GM12865 (cell line): ENCODE measurements around the gene TEX48.

Experiments used
- DNase-seq: peaks from one replicate; pipeline ENCODE4 v3.0.0; 2010; ENCODE audit warnings: low read depth
- H3K4me3 ChIP-seq: 2 replicates; pipeline ENCODE4 v1.5.1; 2011; ENCODE audit warnings: mild to moderate bottlenecking, low read depth, low read length, control low read depth
- TF ChIP-seq, protein P1 (sequence below): IDR thresholded peaks from 2 replicates; pipeline ENCODE4 v1.5.1; 2011; ENCODE audit warnings: low read length, control low read depth, low read depth, inconsistent platforms; ENCODE audit not compliant: insufficient read depth; ENCODE audit errors: missing control alignments

TEX48 gene

DNA sequence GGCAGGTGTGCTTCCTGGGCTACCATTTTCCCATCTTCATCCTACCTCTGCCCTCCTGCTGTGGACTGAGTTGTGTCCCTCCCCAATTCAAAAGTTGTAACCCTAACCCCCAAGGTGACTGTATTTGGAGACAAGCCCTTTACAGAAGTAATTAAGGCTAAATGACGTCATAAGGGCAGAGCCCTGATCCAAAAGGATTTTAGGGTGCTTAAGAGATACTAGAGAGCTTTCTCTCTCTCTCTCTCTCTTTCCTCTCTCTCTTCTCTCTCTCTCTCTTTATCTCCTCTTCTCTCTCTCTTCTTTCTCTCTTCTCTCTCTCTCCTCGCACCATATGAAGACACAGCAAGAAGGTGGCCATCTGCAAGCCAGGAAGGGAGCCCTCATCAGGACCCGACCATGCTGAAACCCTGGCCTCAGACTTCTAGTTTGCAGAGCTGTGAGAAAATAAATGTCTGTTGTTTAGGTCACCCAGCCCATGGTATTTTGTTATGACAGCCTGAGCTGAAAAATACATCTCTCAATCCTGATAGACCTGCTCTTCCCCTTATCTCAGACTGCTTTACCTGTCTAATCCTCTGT, 36.0 kb upstream of the TEX48 start:
- TF ChIP-seq, protein P1, sequence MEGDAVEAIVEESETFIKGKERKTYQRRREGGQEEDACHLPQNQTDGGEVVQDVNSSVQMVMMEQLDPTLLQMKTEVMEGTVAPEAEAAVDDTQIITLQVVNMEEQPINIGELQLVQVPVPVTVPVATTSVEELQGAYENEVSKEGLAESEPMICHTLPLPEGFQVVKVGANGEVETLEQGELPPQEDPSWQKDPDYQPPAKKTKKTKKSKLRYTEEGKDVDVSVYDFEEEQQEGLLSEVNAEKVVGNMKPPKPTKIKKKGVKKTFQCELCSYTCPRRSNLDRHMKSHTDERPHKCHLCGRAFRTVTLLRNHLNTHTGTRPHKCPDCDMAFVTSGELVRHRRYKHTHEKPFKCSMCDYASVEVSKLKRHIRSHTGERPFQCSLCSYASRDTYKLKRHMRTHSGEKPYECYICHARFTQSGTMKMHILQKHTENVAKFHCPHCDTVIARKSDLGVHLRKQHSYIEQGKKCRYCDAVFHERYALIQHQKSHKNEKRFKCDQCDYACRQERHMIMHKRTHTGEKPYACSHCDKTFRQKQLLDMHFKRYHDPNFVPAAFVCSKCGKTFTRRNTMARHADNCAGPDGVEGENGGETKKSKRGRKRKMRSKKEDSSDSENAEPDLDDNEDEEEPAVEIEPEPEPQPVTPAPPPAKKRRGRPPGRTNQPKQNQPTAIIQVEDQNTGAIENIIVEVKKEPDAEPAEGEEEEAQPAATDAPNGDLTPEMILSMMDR = no peak
- DNase-seq = no peak
- no peak overlapping the region for H3K4me3 ChIP-seq

DNA sequence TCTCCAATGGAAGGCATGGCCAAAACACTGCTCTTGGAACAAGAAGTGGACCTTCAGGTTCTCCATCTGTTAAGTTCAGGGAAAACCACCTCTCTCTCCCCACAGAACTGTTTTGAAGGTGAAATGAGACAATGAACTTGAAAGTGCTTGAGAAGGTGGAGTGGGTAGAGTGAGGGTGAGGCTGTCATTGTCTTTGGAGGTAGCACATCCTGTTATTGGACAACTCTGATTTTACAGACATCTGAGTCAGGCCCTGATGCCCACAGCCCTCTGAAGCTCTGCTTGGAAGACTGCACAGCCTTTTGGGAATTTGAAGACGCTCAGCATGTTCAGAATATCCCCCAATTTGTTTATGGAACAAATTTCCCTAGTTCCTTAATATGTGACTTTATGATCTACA, 27.6 kb upstream of the TEX48 start:
- DNase-seq = no peak
- TF ChIP-seq, protein P1 = no peak
- H3K4me3 ChIP-seq = no peak overlapping the region

DNA sequence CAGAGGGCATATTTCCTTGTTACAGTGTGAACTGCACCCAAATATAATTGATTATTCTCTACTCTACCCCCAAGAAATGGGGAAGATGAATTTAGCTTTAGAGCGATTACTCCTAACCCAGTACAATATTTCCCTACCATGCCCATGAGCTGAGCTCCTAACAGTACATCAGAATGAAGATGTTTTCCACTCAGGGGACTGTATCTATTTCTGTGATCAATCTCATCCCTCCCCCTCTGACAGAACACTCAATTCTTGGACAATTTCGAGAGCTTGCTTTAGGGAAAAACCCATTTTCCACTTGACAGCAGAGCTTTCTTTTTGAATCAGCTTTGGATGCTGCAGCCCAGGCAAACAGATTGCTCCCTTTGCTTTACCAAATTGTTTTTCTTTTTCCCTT, 24.7 kb upstream of the TEX48 start:
- TF ChIP-seq, protein P1 = no peak
- H3K4me3 ChIP-seq = no peak overlapping the region
- no peak for DNase-seq

DNA sequence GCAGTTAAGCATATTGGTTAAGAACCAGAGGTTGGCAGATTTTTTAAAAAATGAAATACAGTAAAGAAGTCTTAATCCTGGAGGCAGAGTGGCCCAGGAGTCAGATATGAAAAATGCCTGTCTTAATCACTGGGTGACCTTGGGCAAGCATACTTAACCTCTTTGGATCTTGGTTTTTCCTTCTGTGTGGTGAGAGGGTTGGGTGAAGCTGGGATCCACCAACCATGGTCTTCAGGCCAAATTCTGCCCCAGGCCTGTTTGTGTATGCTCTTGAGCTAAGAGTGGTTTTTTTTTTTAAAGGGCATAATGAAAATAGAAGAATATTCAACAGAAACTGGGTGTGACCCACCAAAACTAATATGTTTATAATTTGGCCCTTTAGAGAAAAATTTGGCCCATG, 20.0 kb upstream of the TEX48 start:
- no peak for DNase-seq
- H3K4me3 ChIP-seq = no peak overlapping the region
- TF ChIP-seq, protein P1 = no peak

DNA sequence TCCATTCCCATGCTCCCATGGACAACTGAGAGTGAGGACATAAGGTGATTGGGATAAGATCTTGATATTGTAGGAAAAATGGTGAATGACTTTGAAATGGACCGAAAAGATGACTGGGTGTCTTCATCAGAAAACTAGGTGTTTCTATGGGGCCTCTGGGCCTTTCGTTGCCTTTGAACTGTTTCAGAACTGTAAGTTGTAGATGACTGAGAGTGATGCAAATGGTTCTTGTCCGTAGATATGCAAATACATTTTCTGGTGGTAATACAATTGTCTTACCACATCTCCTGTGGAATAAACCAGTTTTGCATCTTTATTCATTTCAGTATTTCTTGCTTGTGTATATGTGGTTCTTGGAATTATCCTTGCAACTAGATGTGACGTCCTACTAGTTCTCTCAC, 16.0 kb upstream of the TEX48 start:
- TF ChIP-seq, protein P1 = no peak
- peak; percentile 65 for DNase-seq
- no peak overlapping the region for H3K4me3 ChIP-seq

DNA sequence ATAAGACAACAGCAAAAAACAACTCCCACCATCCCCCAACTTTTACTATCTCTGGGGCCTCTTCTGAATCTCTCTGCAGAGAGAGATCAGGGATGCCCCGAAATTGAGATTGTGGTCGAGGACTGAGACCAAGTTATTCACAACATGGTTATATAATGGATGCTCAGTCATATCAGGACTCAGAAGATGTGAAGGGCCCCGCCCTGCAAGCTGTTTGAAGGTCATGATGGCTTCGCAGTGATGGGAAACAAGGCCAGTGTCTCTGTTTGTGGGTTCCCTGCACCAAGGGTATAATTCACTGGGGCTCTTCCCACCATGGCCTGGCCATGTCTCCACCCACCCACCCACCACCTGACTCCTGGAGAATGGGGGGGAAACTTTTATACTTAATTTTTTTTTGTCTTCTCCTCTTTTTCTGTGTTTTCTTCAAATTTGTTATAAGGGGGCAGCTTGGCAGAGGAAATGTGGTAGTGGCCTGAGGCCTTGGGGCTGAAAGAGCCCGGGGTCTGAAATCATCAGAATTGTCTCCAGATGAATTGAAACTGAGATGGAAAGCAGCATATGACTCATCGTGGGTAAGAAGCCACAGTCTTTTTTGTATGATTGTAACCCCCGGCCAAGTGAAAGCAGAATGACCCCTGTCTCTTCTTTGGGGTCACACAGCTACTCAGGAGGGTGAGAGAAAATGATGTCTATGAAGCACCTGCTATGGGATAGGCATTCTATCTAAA, 15.0 kb upstream of the TEX48 start:
- TF ChIP-seq, protein P1 = no peak
- no peak overlapping the region for H3K4me3 ChIP-seq
- peak; percentile 91 for DNase-seq

DNA sequence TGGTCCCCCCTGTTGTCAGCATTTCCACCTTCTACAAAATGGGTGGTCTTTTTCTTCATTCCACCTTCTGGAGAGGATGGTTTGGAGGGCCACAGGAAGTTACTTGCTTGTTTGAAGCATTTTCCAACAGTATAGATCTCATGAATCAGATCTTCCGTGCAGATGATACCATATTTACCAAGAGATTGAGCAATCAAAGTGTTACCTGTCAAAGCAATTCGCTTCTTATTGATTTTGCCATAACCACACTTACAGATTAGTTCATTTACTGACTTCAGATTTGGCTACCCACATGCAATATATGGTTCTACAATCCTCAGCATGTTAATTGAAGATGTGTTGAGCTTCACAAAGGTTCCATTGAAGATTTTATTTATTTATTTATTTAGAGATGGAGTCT, 14.0 kb upstream of the TEX48 start:
- no peak overlapping the region for H3K4me3 ChIP-seq
- no peak for DNase-seq
- TF ChIP-seq, protein P1 = no peak
